Activated CD8-positive, alpha-beta T cell treated with anti-CD3 and anti-CD28 coated beads for 36 hours (primary cell): Measurements from ENCODE around the gene ZFAND5. TPM values are rescaled to one million over a fixed set of nuclear protein-coding genes. Genes with fewer than 3 reads are reported as not detected.

Experiments used
- ATAC-seq: fragments of 200-7000 bp; cut with Tn5 transposase; one replicate; pipeline ENCODE4 v1.10.0; 2021; ENCODE audit warnings: mild to moderate bottlenecking, moderate library complexity
- CTCF ChIA-PET: fragments of 350-600 bp; sonication (Branson Sonifier 250); formaldehyde crosslinking; loops from one replicate; lab custom pipeline; 2021; ENCODE audit warnings: antibody characterized with exemption; lab: Charles Lee
- POLR2A ChIA-PET: fragments of 350-600 bp; sonication (Branson Sonifier 250); formaldehyde crosslinking; loops from one replicate; lab custom pipeline; 2021; ENCODE audit warnings: antibody characterized with exemption; lab: Charles Lee
- DNase-seq: peaks from one replicate; pipeline ENCODE4 v3.0.0-alpha.2; 2020
- H3K27ac Mint-ChIP-seq: one replicate; pipeline ENCODE4 v1.8.0; 2021; ENCODE audit warnings: mild to moderate bottlenecking, mixed read lengths
- H3K27me3 Mint-ChIP-seq: one replicate; pipeline ENCODE4 v1.8.0; 2021; ENCODE audit warnings: mixed read lengths
- H3K36me3 Mint-ChIP-seq: one replicate; pipeline ENCODE4 v1.8.0; 2021; ENCODE audit warnings: low read depth, mixed read lengths
- H3K4me1 Mint-ChIP-seq: one replicate; pipeline ENCODE4 v1.8.0; 2021; ENCODE audit warnings: low read depth, mixed read lengths
- H3K4me3 Mint-ChIP-seq: one replicate; pipeline ENCODE4 v1.8.0; 2021; ENCODE audit warnings: mild to moderate bottlenecking, moderate library complexity, mixed read lengths
- H3K9me3 Mint-ChIP-seq: one replicate; pipeline ENCODE4 v1.8.0; 2021; ENCODE audit warnings: mixed read lengths
- CTCF ChIP-seq: fragments of 200-600 bp; IDR thresholded peaks from one replicate; pipeline ENCODE4 v1.8.0; 2022; ENCODE audit warnings: antibody characterized with exemption, mild to moderate bottlenecking
- intact Hi-C: fragments of 100-400 bp; cut with micrococcal nuclease; formaldehyde crosslinking; loops from one replicate; pipeline ENCODE4 v1.10.0; 2022
- total RNA-seq, 2 experiments: library from RNA; stranded (reverse); gene quantifications; one replicate each; pipeline ENCODE4 v1.2.3, GENCODE V29; 2021

The ZFAND5 gene
- total RNA-seq, 2 experiments from 2014 or later = 79.4 to 88.9 TPM

GRCh38 chr9:72349240-72349639 lies 15.8 kb downstream of the ZFAND5 start:
- Mint-ChIP-seq H3K4me1 (peaks cover 17% of the 10 kb centered on the region), H3K27ac (no peak overlapping the region), H3K4me3 (no peak overlapping the region), H3K36me3 (peaks cover 9% of the 10 kb centered on the region), H3K27me3 (no peaks in the 10 kb centered on the region), H3K9me3 (no peaks in the 10 kb centered on the region)
- ATAC-seq (no peak), DNase-seq (peak; percentile 27)
- TF ChIP-seq CTCF = no peak
- intact Hi-C loops = no loop called here
- POLR2A ChIA-PET = no interaction called here
- CTCF ChIA-PET = no interaction called here

- no peak overlapping the region for H3K4me3 Mint-ChIP-seq
- no peak overlapping the region for H3K27ac Mint-ChIP-seq
- ChIA-PET POLR2A (interaction anchor here (1.6 kb wide), 1 partner anchor 20 kb away, joined by 4 read pairs; no protein-coding TSS in a partner anchor), CTCF (no interaction called here)
- DNase-seq (no peak), ATAC-seq (no peak)
- no peaks in the 10 kb centered on the region for H3K27me3 Mint-ChIP-seq
- H3K36me3 Mint-ChIP-seq = no peaks in the 10 kb centered on the region
- H3K9me3 Mint-ChIP-seq = no peaks in the 10 kb centered on the region
- H3K4me1 Mint-ChIP-seq = peaks cover 17% of the 10 kb centered on the region
- no peak for TF ChIP-seq CTCF
- intact Hi-C loops = no loop called here
Measured at GRCh38 chr9:72346333-72346732, 18.7 kb downstream of the ZFAND5 start.

- no peaks in the 10 kb centered on the region for H3K36me3 Mint-ChIP-seq
- intact Hi-C loops = no loop called here
- ChIA-PET CTCF (no interaction called here), POLR2A (no interaction called here)
- no peaks in the 10 kb centered on the region for H3K9me3 Mint-ChIP-seq
- no peak overlapping the region for H3K27ac Mint-ChIP-seq
- DNase-seq = no peak
- no peak for TF ChIP-seq CTCF
- H3K27me3 Mint-ChIP-seq = no peaks in the 10 kb centered on the region
- no peak overlapping the region for H3K4me3 Mint-ChIP-seq
- H3K4me1 Mint-ChIP-seq = no peaks in the 10 kb centered on the region
- ATAC-seq = no peak
Measured at GRCh38 chr9:72338631-72339030, 26.4 kb downstream of the ZFAND5 start.

GRCh38 chr9:72337286-72337685 lies 27.7 kb downstream of the ZFAND5 start:
- DNase-seq (no peak), ATAC-seq (no peak)
- intact Hi-C loops = no loop called here
- ChIA-PET CTCF (interaction anchor here (1.8 kb wide), 1 partner anchor 56 kb away, joined by 6 read pairs; no protein-coding TSS in a partner anchor), POLR2A (no interaction called here)
- no peaks in the 10 kb centered on the region for H3K9me3 Mint-ChIP-seq
- no peaks in the 10 kb centered on the region for H3K27me3 Mint-ChIP-seq
- no peaks in the 10 kb centered on the region for H3K4me1 Mint-ChIP-seq
- H3K36me3 Mint-ChIP-seq = no peaks in the 10 kb centered on the region
- H3K27ac Mint-ChIP-seq = no peak overlapping the region
- no peak overlapping the region for H3K4me3 Mint-ChIP-seq
- TF ChIP-seq CTCF = no peak

- TF ChIP-seq CTCF = no peak
- ChIA-PET POLR2A (interaction anchor here (1.7 kb wide), 1 partner anchor 31 kb away, joined by 4 read pairs; the partner anchor contains the start of gene ZFAND5), CTCF (interaction anchor here (1.7 kb wide), 1 partner anchor 257 kb away, joined by 4 read pairs; no protein-coding TSS in a partner anchor)
- intact Hi-C loops = no loop called here
- Mint-ChIP-seq H3K9me3 (no peaks in the 10 kb centered on the region), H3K27me3 (no peaks in the 10 kb centered on the region), H3K36me3 (no peaks in the 10 kb centered on the region), H3K27ac (no peak overlapping the region), H3K4me1 (no peaks in the 10 kb centered on the region), H3K4me3 (no peak overlapping the region)
- no peak for ATAC-seq
- no peak for DNase-seq
Measured at GRCh38 chr9:72334658-72335337, 30.2 kb downstream of the ZFAND5 start.
